SU-DHL-6 (cell line): ENCODE measurements around the gene MBP.
A peak's percentile ranks its signal among the peaks of the same experiment; 100 is the strongest.

Source experiments
- H2AFZ ChIP-seq: fragments of 200-600 bp; sonication (generic); 2 replicates; pipeline ENCODE4 v1.6.1; 2014; ENCODE audit warnings: low read depth, mild to moderate bottlenecking, moderate library complexity, mixed read lengths, antibody characterized with exemption, low read length; ENCODE audit not compliant: severe bottlenecking
- H3F3A ChIP-seq: fragments of 200-600 bp; shearing (Covaris generic); 2 replicates; pipeline ENCODE4 v1.6.0; 2016; ENCODE audit warnings: antibody characterized with exemption, mild to moderate bottlenecking; ENCODE audit not compliant: insufficient read depth
- H3K27ac ChIP-seq: fragments of 200-600 bp; sonication (generic); 2 replicates; pipeline ENCODE4 v1.5.1; 2016; ENCODE audit warnings: low read depth, mild to moderate bottlenecking, low read length, moderate library complexity, mixed read lengths
- H3K27me3 ChIP-seq: fragments of 200-600 bp; sonication (generic), shearing (Covaris generic); 2 replicates; pipeline ENCODE4 v1.6.0; 2014; ENCODE audit warnings: mild to moderate bottlenecking, low read length
- H3K36me3 ChIP-seq: fragments of 200-600 bp; sonication (generic); 2 replicates; pipeline ENCODE4 v1.6.1; 2014; ENCODE audit warnings: mild to moderate bottlenecking, low read length, mixed read lengths
- H3K4me2 ChIP-seq: fragments of 300-600, 200-600 bp; shearing (Covaris generic), sonication (generic); 2 replicates; pipeline ENCODE4 v1.6.0; 2014; ENCODE audit warnings: low read length, low read depth, mild to moderate bottlenecking; ENCODE audit not compliant: poor library complexity, severe bottlenecking
- H3K4me3 ChIP-seq: fragments of 200-600 bp; sonication (generic); 2 replicates; pipeline ENCODE4 v1.5.1; 2014; ENCODE audit warnings: antibody characterized with exemption, low read length, mild to moderate bottlenecking, mixed read lengths; ENCODE audit not compliant: insufficient read depth, poor library complexity, severe bottlenecking
- H3K79me2 ChIP-seq: fragments of 200-600 bp; sonication (generic); 2 replicates; pipeline ENCODE4 v1.6.1; 2014; ENCODE audit warnings: mild to moderate bottlenecking, low read length, moderate library complexity; ENCODE audit not compliant: insufficient read depth
- H3K9ac ChIP-seq: fragments of 200-600 bp; sonication (generic); 2 replicates; pipeline ENCODE4 v1.7.0; 2014; ENCODE audit warnings: mild to moderate bottlenecking, low read length
- H3K9me2 ChIP-seq: fragments of 200-600 bp; sonication (generic); replicated peaks from 2 replicates; pipeline ENCODE4 v1.6.1; 2014; ENCODE audit warnings: low read length; ENCODE audit not compliant: insufficient read depth
- H3K9me3 ChIP-seq: fragments of 200-600 bp; sonication (generic); 2 replicates; pipeline ENCODE4 v1.6.1; 2014; ENCODE audit warnings: low read length, mixed read lengths; ENCODE audit not compliant: insufficient read depth
- H4K20me1 ChIP-seq: fragments of 200-600 bp; sonication (generic); 2 replicates; pipeline ENCODE4 v1.6.1; 2014; ENCODE audit warnings: low read depth, mild to moderate bottlenecking, antibody characterized with exemption, low read length, moderate library complexity, mixed read lengths
- EZH2phosphoT487 ChIP-seq: fragments of 200-600 bp; sonication (generic), shearing (Covaris generic); conservative IDR thresholded peaks from 2 replicates; pipeline ENCODE4 v1.6.1; 2018; ENCODE audit warnings: mild to moderate bottlenecking, antibody characterized with exemption, low read length, moderate library complexity, mixed read lengths
- TF ChIP-seq, protein P1 (sequence below): fragments of 200-600 bp; sonication (generic); IDR thresholded peaks from one replicate; pipeline ENCODE4 v1.5.1; 2017; ENCODE audit warnings: antibody characterized with exemption, mild to moderate bottlenecking, low read length, moderate library complexity; ENCODE audit not compliant: insufficient read depth, poor library complexity, severe bottlenecking

MBP gene

DNA sequence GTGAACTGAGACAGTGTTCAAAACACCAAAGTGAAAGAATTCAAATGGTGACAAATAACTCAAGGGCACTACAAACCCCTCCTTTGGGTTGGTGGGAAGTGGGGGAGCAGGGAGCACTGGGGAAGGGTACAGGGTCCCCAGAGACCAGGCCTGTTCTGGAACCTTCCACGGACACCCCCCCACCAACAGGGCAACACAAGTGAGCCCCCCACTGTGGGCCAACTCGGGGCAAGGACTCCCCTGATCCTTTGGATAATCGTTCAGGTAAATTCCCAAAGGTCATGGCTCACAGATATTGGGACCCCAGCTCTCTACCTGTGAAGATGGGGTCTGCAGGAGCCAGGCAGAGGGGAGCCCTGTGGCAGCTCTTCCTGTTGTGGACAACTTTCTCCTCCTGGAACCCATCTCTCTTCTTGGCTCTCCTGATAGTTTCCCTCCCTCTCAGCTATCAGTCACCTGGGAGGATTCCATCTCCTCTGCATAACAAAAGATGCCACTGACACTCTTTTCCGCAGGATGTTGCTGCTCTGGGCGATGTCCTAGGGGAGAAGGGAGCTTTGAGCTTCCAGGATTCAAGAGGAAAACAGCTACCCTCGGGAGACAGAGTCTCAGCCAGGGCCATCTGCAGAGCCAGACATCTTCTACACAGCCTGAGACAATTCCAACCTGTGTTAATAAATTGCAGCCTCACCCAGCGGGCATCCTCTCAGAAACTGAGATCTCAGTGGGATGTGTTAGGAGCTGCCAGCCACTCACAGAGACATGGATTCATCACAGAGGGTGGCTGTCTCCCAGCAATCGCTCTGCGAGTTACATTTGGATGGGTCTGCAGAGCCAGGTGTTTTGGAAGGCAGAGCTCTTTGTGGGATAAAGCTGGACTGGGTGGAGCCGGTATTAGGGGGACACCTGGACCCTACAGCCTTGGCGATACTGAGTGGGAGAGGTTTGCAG lies 35.4 kb downstream of the MBP start:
- Histone ChIP-seq H3K79me2 (peaks cover 81% of the 10 kb centered on the region), H3K4me3 (no peak overlapping the region), H3K4me2 (no peak overlapping the region), H3K9me2 (no peaks in the 10 kb centered on the region), H3K36me3 (0 out of 2 replicates have a peak, but pooled peaks cover 3% of the 10 kb centered on the region), H3K27ac (peak overlapping the region; percentile 95), H3K27me3 (no peaks in the 10 kb centered on the region), H2AFZ (no peak overlapping the region), H3F3A (peaks cover 45% of the 10 kb centered on the region), H4K20me1 (no peaks in the 10 kb centered on the region), H3K9me3 (no peaks in the 10 kb centered on the region), H3K9ac (no peak overlapping the region)
- TF ChIP-seq EZH2phosphoT487, result no peak
- TF ChIP-seq, protein P1, sequence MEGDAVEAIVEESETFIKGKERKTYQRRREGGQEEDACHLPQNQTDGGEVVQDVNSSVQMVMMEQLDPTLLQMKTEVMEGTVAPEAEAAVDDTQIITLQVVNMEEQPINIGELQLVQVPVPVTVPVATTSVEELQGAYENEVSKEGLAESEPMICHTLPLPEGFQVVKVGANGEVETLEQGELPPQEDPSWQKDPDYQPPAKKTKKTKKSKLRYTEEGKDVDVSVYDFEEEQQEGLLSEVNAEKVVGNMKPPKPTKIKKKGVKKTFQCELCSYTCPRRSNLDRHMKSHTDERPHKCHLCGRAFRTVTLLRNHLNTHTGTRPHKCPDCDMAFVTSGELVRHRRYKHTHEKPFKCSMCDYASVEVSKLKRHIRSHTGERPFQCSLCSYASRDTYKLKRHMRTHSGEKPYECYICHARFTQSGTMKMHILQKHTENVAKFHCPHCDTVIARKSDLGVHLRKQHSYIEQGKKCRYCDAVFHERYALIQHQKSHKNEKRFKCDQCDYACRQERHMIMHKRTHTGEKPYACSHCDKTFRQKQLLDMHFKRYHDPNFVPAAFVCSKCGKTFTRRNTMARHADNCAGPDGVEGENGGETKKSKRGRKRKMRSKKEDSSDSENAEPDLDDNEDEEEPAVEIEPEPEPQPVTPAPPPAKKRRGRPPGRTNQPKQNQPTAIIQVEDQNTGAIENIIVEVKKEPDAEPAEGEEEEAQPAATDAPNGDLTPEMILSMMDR, result no peak

DNA sequence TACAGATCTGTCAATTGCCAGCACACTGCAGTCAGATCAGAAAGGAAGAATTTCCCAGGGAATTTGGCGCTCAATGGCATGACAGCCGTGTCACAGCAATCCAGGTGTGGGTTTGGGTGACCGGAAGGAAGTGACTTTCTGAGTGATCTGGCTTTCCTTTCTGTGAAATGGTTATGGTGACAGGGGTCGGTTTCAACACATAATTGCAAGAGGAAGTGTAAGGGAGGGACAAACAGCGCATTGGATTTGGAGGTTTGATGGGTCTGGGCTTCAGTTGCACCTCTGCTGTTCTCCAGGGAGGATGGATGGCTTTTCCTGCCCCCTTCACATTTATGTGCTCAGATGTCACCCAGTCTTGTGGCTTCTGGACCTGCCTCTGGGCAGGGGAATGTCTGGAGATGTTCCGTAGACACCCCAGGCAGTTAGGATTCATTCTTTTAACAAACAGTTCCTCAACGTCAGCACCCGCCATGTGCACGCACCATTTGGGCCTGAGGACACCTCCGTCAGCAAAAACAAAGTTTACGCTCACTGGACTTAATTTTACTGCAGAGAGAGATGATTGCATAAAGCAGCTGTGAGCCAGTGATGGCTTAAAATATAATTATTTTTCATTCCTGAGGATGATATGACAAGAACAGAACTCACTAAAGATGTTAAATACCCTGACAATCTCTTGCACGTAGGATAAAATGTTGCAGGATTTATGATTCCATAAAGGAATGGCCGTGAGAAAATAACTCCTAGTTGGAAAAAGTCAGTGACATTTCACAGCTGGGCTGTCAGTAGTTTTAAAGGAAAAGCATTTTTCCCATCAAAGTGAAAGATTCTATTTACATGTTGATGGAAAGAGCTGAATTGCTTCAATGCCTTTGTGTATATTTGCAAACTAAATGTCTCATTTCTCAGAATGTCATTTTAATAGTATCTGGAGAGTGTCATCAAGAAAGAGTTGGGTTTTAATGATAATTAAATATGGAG lies 36.9 kb downstream of the MBP start:
- H3K4me3 ChIP-seq, result no peak overlapping the region
- no peaks in the 10 kb centered on the region for H3K27me3 ChIP-seq
- H3K27ac ChIP-seq, result 0 out of 2 replicates have a peak overlapping the region, but pooled peaks have one; percentile 95
- no peaks in the 10 kb centered on the region for H4K20me1 ChIP-seq
- no peak overlapping the region for H3K9ac ChIP-seq
- H3K36me3 ChIP-seq, result 0 out of 2 replicates have a peak, but pooled peaks cover 3% of the 10 kb centered on the region
- no peaks in the 10 kb centered on the region for H3K9me3 ChIP-seq
- H3K9me2 ChIP-seq, result no peaks in the 10 kb centered on the region
- peaks cover 31% of the 10 kb centered on the region; the same call in 1 of the 2 replicates for H3F3A ChIP-seq
- peaks cover 77% of the 10 kb centered on the region for H3K79me2 ChIP-seq
- no peak overlapping the region for H2AFZ ChIP-seq
- H3K4me2 ChIP-seq, result no peak overlapping the region
- no peak for TF ChIP-seq EZH2phosphoT487
- TF ChIP-seq, protein P1, result no peak

DNA sequence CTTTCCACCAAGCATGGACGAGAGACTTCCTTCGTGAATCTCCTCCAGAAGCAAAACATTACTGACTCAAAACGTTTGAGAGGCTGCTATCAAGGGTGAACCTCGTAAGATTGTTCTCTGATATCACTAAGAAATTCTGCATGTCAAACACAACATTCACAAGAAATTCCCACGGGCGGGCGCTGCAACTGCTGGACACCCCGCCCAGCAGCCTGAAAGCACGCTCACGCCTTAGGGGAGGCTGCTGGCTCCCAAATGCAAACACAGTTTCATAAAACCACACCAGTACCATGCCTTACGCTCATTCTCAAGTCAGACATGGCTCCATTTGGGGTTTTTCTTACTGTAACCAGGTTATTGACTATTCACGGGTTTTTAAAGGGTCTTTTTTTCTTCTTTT lies 39.0 kb downstream of the MBP start:
- H3K4me2 ChIP-seq, result no peak overlapping the region
- no peak for TF ChIP-seq EZH2phosphoT487
- TF ChIP-seq, protein P1, result no peak
- no peaks in the 10 kb centered on the region for H3K9me3 ChIP-seq
- peaks cover 16% of the 10 kb centered on the region; the same call in 1 of the 2 replicates for H3F3A ChIP-seq
- H3K79me2 ChIP-seq, result peaks cover 78% of the 10 kb centered on the region
- H3K36me3 ChIP-seq, result 0 out of 2 replicates have a peak, but pooled peaks cover 3% of the 10 kb centered on the region
- no peaks in the 10 kb centered on the region for H3K27me3 ChIP-seq
- no peaks in the 10 kb centered on the region for H3K9me2 ChIP-seq
- no peak overlapping the region for H3K9ac ChIP-seq
- no peak overlapping the region for H2AFZ ChIP-seq
- H4K20me1 ChIP-seq, result no peaks in the 10 kb centered on the region
- H3K4me3 ChIP-seq, result no peak overlapping the region
- no peak overlapping the region for H3K27ac ChIP-seq
